HL-60 (cell line): Measurements from ENCODE around the gene SLC35B2.
"Not testable (repeated sequence)": the region's sequence is repeated elsewhere in the genome, so short reads cannot be mapped to it uniquely, and the experiment has no call there.

ENCODE experiments used
- DNase-seq, 2 experiments: peaks; one replicate each; pipeline ENCODE4 v3.0.0-alpha.2; 2010 to 2020; ENCODE audit warnings: low read depth in 1 of 2, low spot score in 1 of 2
- H3K27ac ChIP-seq: fragments of 250-450 bp; sonication (Bioruptor Pico); replicated peaks from 2 replicates; pipeline ENCODE4 v1.5.1; 2020; ENCODE audit warnings: mild to moderate bottlenecking, moderate library complexity
- H3K27me3 ChIP-seq: fragments of 250-450 bp; sonication (Bioruptor Pico); 2 replicates; pipeline ENCODE4 v1.5.1; 2021; ENCODE audit warnings: mild to moderate bottlenecking, moderate library complexity; ENCODE audit not compliant: insufficient read depth, poor library complexity, severe bottlenecking
- H3K4me3 ChIP-seq: replicated peaks from 2 replicates; pipeline ENCODE4 v1.5.1; 2011; ENCODE audit warnings: mild to moderate bottlenecking, control low read depth, low read length; ENCODE audit not compliant: insufficient read depth
- CTCF ChIP-seq: IDR thresholded peaks from one replicate; pipeline ENCODE4 v1.5.1; 2011; ENCODE audit warnings: low read length, control low read depth, inconsistent platforms; ENCODE audit not compliant: insufficient read depth
- GABPA ChIP-seq: IDR thresholded peaks from 2 replicates; pipeline ENCODE4 v1.6.1; 2012; ENCODE audit warnings: low read depth
- POLR2AphosphoS5 ChIP-seq: IDR thresholded peaks from 2 replicates; pipeline ENCODE4 v1.6.1; 2012; ENCODE audit warnings: low read depth
- SPI1 ChIP-seq: IDR thresholded peaks from 2 replicates; pipeline ENCODE4 v1.6.1; 2012; ENCODE audit warnings: low read depth, mild to moderate bottlenecking, borderline replicate concordance
- TF ChIP-seq, protein P1 (sequence below): IDR thresholded peaks from 2 replicates; pipeline ENCODE4 v1.6.1; 2012; ENCODE audit warnings: low read depth; ENCODE audit not compliant: insufficient replicate concordance

SLC35B2 gene

DNA sequence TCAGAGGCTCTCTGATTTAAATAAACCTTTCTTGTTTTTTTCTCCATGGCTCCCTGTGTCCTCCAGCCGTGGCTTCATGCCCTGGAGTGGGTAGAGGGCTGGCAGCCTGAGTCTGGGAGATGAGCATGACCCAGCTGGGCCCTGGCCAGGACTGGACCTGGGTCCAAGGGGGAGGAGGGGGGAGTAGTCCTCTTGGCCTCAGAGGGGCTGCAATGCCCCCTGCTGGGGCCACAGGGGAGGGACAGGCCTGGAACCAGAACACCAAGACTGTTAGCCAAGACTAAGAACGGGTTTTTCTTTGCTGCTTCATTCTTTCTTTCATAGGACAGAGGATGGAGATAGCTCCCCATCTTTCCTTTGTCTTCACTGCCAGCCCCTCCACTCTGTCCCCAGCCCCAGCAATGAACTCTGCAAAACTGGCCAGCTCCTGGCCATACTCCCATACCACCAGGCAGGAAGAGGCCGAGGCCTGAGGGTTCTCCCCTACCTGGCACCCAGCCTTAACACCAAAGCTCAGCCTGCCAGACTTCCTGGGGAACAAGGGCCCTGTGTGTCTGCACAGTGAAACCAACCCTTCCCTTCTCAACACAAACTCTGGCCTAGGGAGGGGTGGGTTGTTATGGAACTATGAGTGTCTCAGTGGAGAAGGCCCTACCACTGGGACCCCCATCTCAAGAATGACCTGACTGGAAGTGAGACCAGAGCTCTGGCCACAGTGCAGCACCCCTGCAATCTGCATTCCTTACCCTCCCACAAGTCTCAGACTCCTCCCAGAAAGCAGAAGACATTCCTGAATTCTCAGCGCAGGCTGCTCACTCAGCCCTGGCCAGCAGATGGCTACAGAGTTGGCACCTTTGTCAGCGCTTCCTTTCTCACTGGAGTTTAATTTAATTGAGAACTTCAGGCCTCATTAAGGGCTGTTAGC is 23.0 kb downstream of the SLC35B2 start:
- Histone ChIP-seq H3K27ac (peak overlapping the region; percentile 84), H3K27me3 (no peaks in the 10 kb centered on the region), H3K4me3 (no peak overlapping the region)
- TF ChIP-seq CTCF (peak; percentile 53), SPI1 (peak; percentile 4; the same call in 1 of the 2 replicates), POLR2AphosphoS5 (no peak), GABPA (no peak)
- TF ChIP-seq, protein P1, sequence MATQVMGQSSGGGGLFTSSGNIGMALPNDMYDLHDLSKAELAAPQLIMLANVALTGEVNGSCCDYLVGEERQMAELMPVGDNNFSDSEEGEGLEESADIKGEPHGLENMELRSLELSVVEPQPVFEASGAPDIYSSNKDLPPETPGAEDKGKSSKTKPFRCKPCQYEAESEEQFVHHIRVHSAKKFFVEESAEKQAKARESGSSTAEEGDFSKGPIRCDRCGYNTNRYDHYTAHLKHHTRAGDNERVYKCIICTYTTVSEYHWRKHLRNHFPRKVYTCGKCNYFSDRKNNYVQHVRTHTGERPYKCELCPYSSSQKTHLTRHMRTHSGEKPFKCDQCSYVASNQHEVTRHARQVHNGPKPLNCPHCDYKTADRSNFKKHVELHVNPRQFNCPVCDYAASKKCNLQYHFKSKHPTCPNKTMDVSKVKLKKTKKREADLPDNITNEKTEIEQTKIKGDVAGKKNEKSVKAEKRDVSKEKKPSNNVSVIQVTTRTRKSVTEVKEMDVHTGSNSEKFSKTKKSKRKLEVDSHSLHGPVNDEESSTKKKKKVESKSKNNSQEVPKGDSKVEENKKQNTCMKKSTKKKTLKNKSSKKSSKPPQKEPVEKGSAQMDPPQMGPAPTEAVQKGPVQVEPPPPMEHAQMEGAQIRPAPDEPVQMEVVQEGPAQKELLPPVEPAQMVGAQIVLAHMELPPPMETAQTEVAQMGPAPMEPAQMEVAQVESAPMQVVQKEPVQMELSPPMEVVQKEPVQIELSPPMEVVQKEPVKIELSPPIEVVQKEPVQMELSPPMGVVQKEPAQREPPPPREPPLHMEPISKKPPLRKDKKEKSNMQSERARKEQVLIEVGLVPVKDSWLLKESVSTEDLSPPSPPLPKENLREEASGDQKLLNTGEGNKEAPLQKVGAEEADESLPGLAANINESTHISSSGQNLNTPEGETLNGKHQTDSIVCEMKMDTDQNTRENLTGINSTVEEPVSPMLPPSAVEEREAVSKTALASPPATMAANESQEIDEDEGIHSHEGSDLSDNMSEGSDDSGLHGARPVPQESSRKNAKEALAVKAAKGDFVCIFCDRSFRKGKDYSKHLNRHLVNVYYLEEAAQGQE, result no peak
- peak in 1 of 2 experiments; percentile 51 for DNase-seq

- no peak for DNase-seq
- Histone ChIP-seq H3K27me3 (no peaks in the 10 kb centered on the region), H3K27ac (peak overlapping the region; percentile 84), H3K4me3 (no peak overlapping the region)
- TF ChIP-seq, protein P1, result no peak
- no peak; the same call in none of the 2 replicates for TF ChIP-seq POLR2AphosphoS5
- peak; percentile 91 for TF ChIP-seq SPI1
- no peak for TF ChIP-seq GABPA
- TF ChIP-seq CTCF, result no peak
These were observed 23.7 kb downstream of the SLC35B2 start for GRCh38 chr6:44233567-44234100.

- peak in 1 of 2 experiments; percentile 81 for DNase-seq
- TF ChIP-seq SPI1 (no peak), CTCF (no peak), GABPA (peak; percentile 59), POLR2AphosphoS5 (0 out of 2 replicates have a peak, but pooled peaks have one; percentile 39)
- TF ChIP-seq, protein P1, result no peak
- no peak overlapping the region for H3K4me3 ChIP-seq
- peak overlapping the region; percentile 84 for H3K27ac ChIP-seq
- no peaks in the 10 kb centered on the region for H3K27me3 ChIP-seq
These were observed 24.4 kb downstream of the SLC35B2 start for GRCh38 chr6:44232676-44233566.

DNA sequence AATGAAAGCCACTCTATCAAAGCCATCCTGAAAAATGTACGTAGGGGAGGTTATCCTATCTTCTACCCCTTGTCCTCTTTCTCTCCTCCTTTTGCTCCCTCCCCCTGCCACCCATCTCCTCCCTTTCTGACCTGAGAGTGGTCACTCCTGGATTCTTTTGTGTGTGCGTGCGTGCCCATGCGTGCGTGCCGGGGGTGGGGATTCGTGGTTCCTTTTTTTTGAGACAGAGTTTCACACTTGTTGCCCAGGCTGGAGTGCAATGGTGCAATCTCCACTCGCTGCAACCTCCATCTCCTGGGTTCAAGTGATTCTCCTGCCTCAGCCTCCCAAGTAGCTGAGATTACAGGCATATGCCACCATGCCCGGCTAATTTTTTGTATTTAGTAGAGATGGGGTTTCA is 25.9 kb downstream of the SLC35B2 start:
- peak in 1 of 2 experiments; percentile 73 for DNase-seq

More for the DNA sequence above, 25.9 kb downstream of the SLC35B2 start:
- not testable (repeated sequence) for H3K4me3 ChIP-seq, H3K27me3 ChIP-seq
- peak overlapping the region; percentile 84 for H3K27ac ChIP-seq
